H9 (cell line): ENCODE data around the gene CCN5. TPM values are rescaled to one million over a fixed set of nuclear protein-coding genes. Genes with fewer than 3 reads are reported as not detected.

Experiments used
- DNase-seq: peaks from one replicate; pipeline ENCODE4 v3.0.0-alpha.2; 2017
- H2AFZ ChIP-seq: one replicate; pipeline ENCODE4 v1.6.1; 2013; ENCODE audit warnings: mild to moderate bottlenecking, low read length, control low read depth, moderate library complexity
- H2AK5ac ChIP-seq: 2 replicates; pipeline ENCODE4 v1.6.1; 2013; ENCODE audit warnings: low read length, control low read depth, mixed read lengths; ENCODE audit not compliant: insufficient read length
- H2BK120ac ChIP-seq: one replicate; pipeline ENCODE4 v1.6.1; 2013; ENCODE audit warnings: low read depth, mild to moderate bottlenecking, low read length, control low read depth, inconsistent platforms; ENCODE audit not compliant: poor library complexity, severe bottlenecking
- H2BK12ac ChIP-seq: 2 replicates; pipeline ENCODE4 v1.6.1; 2013; ENCODE audit warnings: low read length, control low read depth, mixed read lengths, low read depth; ENCODE audit not compliant: insufficient read length
- H2BK15ac ChIP-seq: 2 replicates; pipeline ENCODE4 v1.6.1; 2013; ENCODE audit warnings: low read depth, low read length, control low read depth
- H2BK20ac ChIP-seq: one replicate; pipeline ENCODE4 v1.6.1; 2013; ENCODE audit warnings: low read depth, mild to moderate bottlenecking, low read length, control low read depth, inconsistent platforms; ENCODE audit not compliant: poor library complexity, severe bottlenecking
- H2BK5ac ChIP-seq: 2 replicates; pipeline ENCODE4 v1.6.1; 2013; ENCODE audit warnings: low read length, control low read depth, mixed read lengths; ENCODE audit not compliant: insufficient read length
- H3K14ac ChIP-seq: 2 replicates; pipeline ENCODE4 v1.6.1; 2013; ENCODE audit warnings: low read length, control low read depth; ENCODE audit not compliant: insufficient read depth
- H3K18ac ChIP-seq: 2 replicates; pipeline ENCODE4 v1.6.1; 2013; ENCODE audit warnings: low read depth, mild to moderate bottlenecking, mixed read lengths, low read length, control low read depth; ENCODE audit not compliant: insufficient read length
- H3K23ac ChIP-seq: 2 replicates; pipeline ENCODE4 v1.6.1; 2013; ENCODE audit warnings: low read length, control low read depth, mixed read lengths, low read depth; ENCODE audit not compliant: insufficient read length
- H3K23me2 ChIP-seq: 2 replicates; pipeline ENCODE4 v1.6.1; 2013; ENCODE audit warnings: low read depth, mild to moderate bottlenecking, mixed read lengths, low read length, control low read depth; ENCODE audit not compliant: insufficient read length, poor library complexity, severe bottlenecking
- H3K27ac ChIP-seq: 2 replicates; pipeline ENCODE4 v1.5.1; 2013; ENCODE audit warnings: low read length, control low read depth, mixed read lengths, low read depth; ENCODE audit not compliant: insufficient read length
- H3K27me3 ChIP-seq: 2 replicates; pipeline ENCODE4 v1.6.1; 2013; ENCODE audit warnings: low read length, control low read depth, inconsistent platforms; ENCODE audit not compliant: insufficient read depth
- H3K4ac ChIP-seq: 2 replicates; pipeline ENCODE4 v1.6.1; 2013; ENCODE audit warnings: low read depth, mild to moderate bottlenecking, control low read depth, inconsistent platforms, low read length, moderate library complexity
- H3K4me1 ChIP-seq: 2 replicates; pipeline ENCODE4 v1.6.1; 2013; ENCODE audit warnings: low read length, control low read depth, inconsistent platforms; ENCODE audit not compliant: insufficient read depth
- H3K4me2 ChIP-seq: 2 replicates; pipeline ENCODE4 v1.6.1; 2013; ENCODE audit warnings: low read length, control low read depth, mixed read lengths; ENCODE audit not compliant: insufficient read length, insufficient read depth
- H3K56ac ChIP-seq: 2 replicates; pipeline ENCODE4 v1.6.1; 2013; ENCODE audit warnings: low read depth, mild to moderate bottlenecking, mixed read lengths, low read length, control low read depth; ENCODE audit not compliant: insufficient read length
- H3K79me1 ChIP-seq: 2 replicates; pipeline ENCODE4 v1.6.1; 2013; ENCODE audit warnings: low read depth, mild to moderate bottlenecking, moderate library complexity, low read length, control low read depth, inconsistent platforms; ENCODE audit not compliant: insufficient read depth, poor library complexity, severe bottlenecking
- H3K79me2 ChIP-seq: 2 replicates; pipeline ENCODE4 v1.6.1; 2013; ENCODE audit warnings: low read length, control low read depth, inconsistent platforms; ENCODE audit not compliant: insufficient read depth
- H3K9ac ChIP-seq: 2 replicates; pipeline ENCODE4 v1.6.1; 2013; ENCODE audit warnings: low read length, control low read depth, mixed read lengths; ENCODE audit not compliant: insufficient read length; ENCODE audit errors: extremely low read depth
- H3K9me3 ChIP-seq: one replicate; pipeline ENCODE4 v1.6.1; 2013; ENCODE audit warnings: low read depth, low read length, inconsistent platforms; ENCODE audit not compliant: control insufficient read depth
- H3T11ph ChIP-seq: one replicate; pipeline ENCODE4 v1.6.1; 2013; ENCODE audit warnings: mild to moderate bottlenecking, low read length, control low read depth, inconsistent platforms
- H4K20me1 ChIP-seq: one replicate; pipeline ENCODE4 v1.6.1; 2013; ENCODE audit not compliant: control insufficient read depth, insufficient read length, insufficient read depth
- H4K5ac ChIP-seq: 2 replicates; pipeline ENCODE4 v1.6.1; 2013; ENCODE audit warnings: low read depth, mild to moderate bottlenecking, mixed read lengths, low read length, control low read depth; ENCODE audit not compliant: insufficient read length
- H4K8ac ChIP-seq: replicated peaks from 2 replicates; pipeline ENCODE4 v1.6.1; 2013; ENCODE audit warnings: low read length, control low read depth, mixed read lengths, low read depth; ENCODE audit not compliant: insufficient read length
- H4K91ac ChIP-seq: 2 replicates; pipeline ENCODE4 v1.6.1; 2013; ENCODE audit warnings: low read depth, mild to moderate bottlenecking, moderate library complexity, mixed read lengths, low read length, control low read depth; ENCODE audit not compliant: insufficient read length
- H3K27ac Mint-ChIP-seq, 3 experiments: 2 replicates in 2 of 3; 3 replicates in 1 of 3; pipeline ENCODE4 v1.8.0; 2020 to 2021; ENCODE audit warnings: mixed read lengths in 3 of 3, mild to moderate bottlenecking in 1 of 3, moderate library complexity in 1 of 3
- H3K27me3 Mint-ChIP-seq: 2 replicates; pipeline ENCODE4 v1.8.0; 2021; ENCODE audit warnings: low read depth, mild to moderate bottlenecking, moderate library complexity, mixed read lengths
- H3K36me3 Mint-ChIP-seq, 3 experiments: 2 replicates in 2 of 3; 3 replicates in 1 of 3; pipeline ENCODE4 v1.8.0; 2020 to 2021; ENCODE audit warnings: low read depth in 3 of 3, mixed read lengths in 3 of 3; ENCODE audit not compliant: insufficient read depth in 1 of 3
- H3K4me1 Mint-ChIP-seq, 2 experiments: 2 replicates each; pipeline ENCODE4 v1.8.0; 2020; ENCODE audit warnings: mixed read lengths in 2 of 2
- H3K4me3 Mint-ChIP-seq, 2 experiments: 2 replicates in 1 of 2; 3 replicates in 1 of 2; pipeline ENCODE4 v1.8.0; 2020 to 2021; ENCODE audit warnings: mild to moderate bottlenecking in 2 of 2, mixed read lengths in 2 of 2, moderate library complexity in 1 of 2
- H3K9me3 Mint-ChIP-seq, 2 experiments: 2 replicates in 1 of 2; 3 replicates in 1 of 2; pipeline ENCODE4 v1.8.0; 2020; ENCODE audit warnings: mild to moderate bottlenecking in 2 of 2, mixed read lengths in 2 of 2, moderate library complexity in 1 of 2
- WGBS: extraction: QIAGEN DNeasy Blood & Tissue Kit; methylation state at CpG from one replicate; pipeline ENCODE4 v1.1.7; 2013; ENCODE audit warnings: missing lambda C conversion rate, low lambda C conversion rate, mixed read lengths; ENCODE audit not compliant: insufficient read length; ENCODE audit errors: extremely low coverage; 5-methylcytosine and 5-hydroxymethylcytosine counted together
- total RNA-seq: library from RNA; stranded (reverse); gene quantifications from 2 replicates; pipeline ENCODE4 v1.2.1, GENCODE V29; 2021
- TF ChIP-seq, protein P1 (sequence below): fragments of 200-600 bp; sonication (generic); conservative IDR thresholded peaks from 3 replicates; pipeline ENCODE4 v1.8.0; 2021; ENCODE audit warnings: antibody characterized with exemption, mild to moderate bottlenecking

CCN5 gene
- total RNA-seq, 1 experiment from 2014 or later, result not detected

DNA sequence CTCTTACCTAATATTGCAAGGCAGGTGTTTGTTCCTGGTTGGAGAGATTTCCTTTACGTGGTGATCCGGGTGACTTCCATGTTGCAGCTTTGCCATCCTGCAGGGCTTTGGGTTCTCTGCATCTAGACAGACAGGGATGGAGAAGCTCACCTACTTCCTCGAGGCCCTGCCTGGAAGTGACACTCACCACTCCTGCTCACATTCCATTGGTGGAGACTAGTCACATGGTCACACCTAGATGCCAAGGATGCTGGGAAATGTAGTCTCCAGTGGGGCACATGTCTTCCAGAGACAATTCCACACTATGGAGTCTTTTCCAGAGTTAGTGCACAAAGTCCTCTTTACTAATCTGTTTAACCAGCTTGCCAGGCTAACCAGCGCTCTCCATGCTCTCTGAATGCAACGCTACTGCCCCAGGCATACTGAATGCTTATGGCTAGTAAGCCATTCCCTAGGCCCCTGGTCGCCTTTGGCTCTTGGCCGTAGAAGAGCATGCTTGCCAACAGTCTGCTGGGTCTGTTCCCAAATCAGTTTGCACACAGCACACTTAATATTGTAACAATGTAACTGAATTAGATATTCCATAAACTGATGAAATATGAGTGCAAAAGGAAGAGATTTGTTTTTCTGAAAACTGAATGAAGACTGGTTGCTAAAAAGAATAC lies 23.8 kb downstream of the CCN5 start:
- no peak overlapping the region for H2BK120ac ChIP-seq
- no peak overlapping the region for H2BK15ac ChIP-seq
- no peaks in the 10 kb centered on the region for H3K23me2 ChIP-seq
- DNase-seq, result peak; percentile 90
- no peak overlapping the region for H3K4ac ChIP-seq
- Mint-ChIP-seq H3K36me3 (peaks cover 2 to 4% (median 2%) of the 10 kb centered on the region in 3 experiments; a peak in 2 of 7 replicates), H3K4me3 (peak overlapping the region; percentile 39 to 46; a peak in 3 of 5 replicates), H3K27ac (no peak overlapping the region), H3K9me3 (no peaks in the 10 kb centered on the region; a peak in 1 of 5 replicates), H3K4me1 (peaks cover 11 to 28% of the 10 kb centered on the region in 2 experiments), H3K27me3 (peaks cover 32% of the 10 kb centered on the region)
- no peak overlapping the region for H2BK5ac ChIP-seq
- no peaks in the 10 kb centered on the region for H4K20me1 ChIP-seq
- H2AK5ac ChIP-seq, result no peak overlapping the region
- WGBS, result no CpG with 5 or more reads among the region's 7 CpGs
- no peaks in the 10 kb centered on the region for H3K27me3 ChIP-seq
- no peak overlapping the region for H2BK12ac ChIP-seq
- H4K8ac ChIP-seq, result no peak overlapping the region
- no peak overlapping the region for H3K56ac ChIP-seq
- H3K79me2 ChIP-seq, result no peaks in the 10 kb centered on the region
- no peaks in the 10 kb centered on the region for H3K4me1 ChIP-seq
- no peak overlapping the region for H3K23ac ChIP-seq
- no peak overlapping the region for H4K91ac ChIP-seq
- no peak overlapping the region for H3K14ac ChIP-seq
- H3T11ph ChIP-seq, result no peak overlapping the region
- H3K27ac ChIP-seq, result no peak overlapping the region
- H3K4me2 ChIP-seq, result no peak overlapping the region
- TF ChIP-seq, protein P1, sequence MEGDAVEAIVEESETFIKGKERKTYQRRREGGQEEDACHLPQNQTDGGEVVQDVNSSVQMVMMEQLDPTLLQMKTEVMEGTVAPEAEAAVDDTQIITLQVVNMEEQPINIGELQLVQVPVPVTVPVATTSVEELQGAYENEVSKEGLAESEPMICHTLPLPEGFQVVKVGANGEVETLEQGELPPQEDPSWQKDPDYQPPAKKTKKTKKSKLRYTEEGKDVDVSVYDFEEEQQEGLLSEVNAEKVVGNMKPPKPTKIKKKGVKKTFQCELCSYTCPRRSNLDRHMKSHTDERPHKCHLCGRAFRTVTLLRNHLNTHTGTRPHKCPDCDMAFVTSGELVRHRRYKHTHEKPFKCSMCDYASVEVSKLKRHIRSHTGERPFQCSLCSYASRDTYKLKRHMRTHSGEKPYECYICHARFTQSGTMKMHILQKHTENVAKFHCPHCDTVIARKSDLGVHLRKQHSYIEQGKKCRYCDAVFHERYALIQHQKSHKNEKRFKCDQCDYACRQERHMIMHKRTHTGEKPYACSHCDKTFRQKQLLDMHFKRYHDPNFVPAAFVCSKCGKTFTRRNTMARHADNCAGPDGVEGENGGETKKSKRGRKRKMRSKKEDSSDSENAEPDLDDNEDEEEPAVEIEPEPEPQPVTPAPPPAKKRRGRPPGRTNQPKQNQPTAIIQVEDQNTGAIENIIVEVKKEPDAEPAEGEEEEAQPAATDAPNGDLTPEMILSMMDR, result no peak
- H4K5ac ChIP-seq, result no peak overlapping the region
- H3K18ac ChIP-seq, result no peak overlapping the region
- H2AFZ ChIP-seq, result no peak overlapping the region
- H3K79me1 ChIP-seq, result no peaks in the 10 kb centered on the region
- no peak overlapping the region for H2BK20ac ChIP-seq
- H3K9ac ChIP-seq, result no peak overlapping the region
- H3K9me3 ChIP-seq, result no peaks in the 10 kb centered on the region
